PFSK-1 (cell line): ENCODE results near the gene NDFIP2.

ENCODE experiments used
- FOXP2 ChIP-seq: optimal IDR thresholded peaks from 2 replicates; pipeline ENCODE3; 2011; ENCODE audit warnings: borderline replicate concordance, control low read depth, inconsistent platforms; ENCODE audit not compliant: insufficient read depth; ENCODE audit errors: extremely low read length, extremely low read depth
- POLR2AphosphoS5 ChIP-seq: IDR thresholded peaks from 2 replicates; pipeline ENCODE4 v1.6.1; 2012; ENCODE audit warnings: low read depth, mild to moderate bottlenecking, control low read depth, low read length, moderate library complexity
- REST ChIP-seq, 2 experiments: IDR thresholded peaks; 2 replicates each; pipeline versions ENCODE4 v1.6.1 to v1.8.0; 2011 to 2012; ENCODE audit warnings: low read depth in 2 of 2, low read length in 2 of 2, control low read depth in 1 of 2, inconsistent platforms in 1 of 2, mild to moderate bottlenecking in 1 of 2, moderate library complexity in 1 of 2; ENCODE audit not compliant: insufficient read depth in 1 of 2
- SIN3A ChIP-seq: IDR thresholded peaks from 2 replicates; pipeline ENCODE4 v1.6.1; 2012; ENCODE audit warnings: mild to moderate bottlenecking, low read length, moderate library complexity, borderline replicate concordance; ENCODE audit not compliant: insufficient read depth
- TAF1 ChIP-seq: IDR thresholded peaks from 2 replicates; pipeline ENCODE4 v1.6.1; 2012; ENCODE audit warnings: low read length, control low read depth, borderline replicate concordance; ENCODE audit not compliant: insufficient read depth

The NDFIP2 gene

GRCh38 chr13:79538757-79539156, 57.8 kb downstream of the NDFIP2 start:
- TF ChIP-seq FOXP2 (no peak), POLR2AphosphoS5 (no peak), REST (IDR thresholded peaks at IDR 0.05; ENCODE audit: insufficient read depth in 1 of 2, low read depth in 2 of 2, low read length in 2 of 2) (no peak), SIN3A (no peak), TAF1 (no peak)

DNA sequence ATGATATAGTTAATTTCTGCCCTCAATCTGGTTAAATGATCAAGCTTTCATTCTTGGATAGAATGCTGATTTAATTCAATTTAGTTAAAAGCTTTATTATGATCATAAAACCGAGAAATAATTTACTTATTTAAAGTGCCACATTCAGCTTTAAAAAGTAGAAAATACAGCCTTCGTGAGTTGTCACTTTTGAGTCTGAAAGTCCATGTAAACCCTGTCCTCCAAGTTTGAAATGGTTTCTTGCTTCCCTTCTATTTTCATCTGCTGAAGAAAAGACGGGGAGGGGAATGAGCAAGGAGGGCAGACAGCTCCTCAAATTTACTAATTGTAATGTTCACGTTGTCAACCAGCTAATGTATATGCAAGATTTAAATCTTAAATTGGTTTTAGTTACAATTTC, 59.5 kb downstream of the NDFIP2 start:
- TF ChIP-seq POLR2AphosphoS5: no peak

DNA sequence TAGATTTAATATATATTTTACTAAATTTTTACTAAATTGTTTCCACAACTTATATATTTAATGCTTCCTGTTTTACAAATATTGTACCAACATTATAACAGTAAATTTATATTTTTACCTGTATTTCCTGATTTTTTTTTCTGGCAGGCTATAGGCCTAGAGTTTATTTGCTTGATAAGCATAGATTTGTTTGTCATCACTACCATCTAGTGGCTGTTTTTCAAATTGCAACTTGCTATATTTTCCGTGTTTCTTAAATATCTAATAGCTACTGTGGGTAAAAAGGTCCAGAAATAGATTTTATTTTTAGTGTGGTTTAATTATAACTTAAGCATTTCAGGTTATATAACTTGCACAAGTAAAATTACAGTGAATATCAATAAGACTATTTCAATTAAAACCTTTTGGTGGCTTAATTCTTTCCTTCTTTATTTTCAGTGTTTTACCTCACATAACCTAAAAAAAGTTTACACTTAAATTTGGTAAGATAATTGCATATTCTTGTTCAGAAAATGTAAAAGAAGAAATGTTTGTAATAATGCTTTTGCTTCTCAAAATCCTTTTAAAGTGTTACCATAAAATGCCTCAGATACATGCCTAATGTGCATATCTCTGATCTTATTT, 60.6 kb downstream of the NDFIP2 start:
- TF ChIP-seq FOXP2 (no peak), SIN3A (no peak), REST (IDR thresholded peaks at IDR 0.05; ENCODE audit: insufficient read depth in 1 of 2, low read depth in 2 of 2, low read length in 2 of 2) (no peak), TAF1 (no peak), POLR2AphosphoS5 (no peak)

DNA sequence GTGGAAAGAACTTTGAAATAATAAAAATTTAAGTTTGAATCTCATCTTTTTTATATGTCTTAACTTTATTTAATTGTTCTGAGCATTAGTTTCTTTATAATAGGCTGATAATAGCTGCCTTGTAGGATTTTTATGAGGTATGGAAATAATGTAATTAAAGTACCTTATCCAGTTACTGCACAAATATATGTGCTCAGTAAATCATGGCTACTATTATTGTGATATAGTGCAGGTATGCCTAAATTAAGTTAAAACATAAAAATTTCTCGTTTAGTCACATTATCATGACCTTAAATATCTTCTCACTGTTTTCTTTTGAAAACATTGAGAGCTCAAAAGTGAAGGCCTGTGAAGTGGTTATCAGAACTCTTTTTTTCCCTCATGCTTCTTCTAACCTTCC, 62.9 kb downstream of the NDFIP2 start:
- TF ChIP-seq POLR2AphosphoS5 (no peak), TAF1 (no peak), SIN3A (no peak), REST (IDR thresholded peaks at IDR 0.05; ENCODE audit: insufficient read depth in 1 of 2, low read depth in 2 of 2, low read length in 2 of 2) (no peak), FOXP2 (no peak)

GRCh38 chr13:79547211-79548195, 66.5 kb downstream of the NDFIP2 start:
- TF ChIP-seq REST (IDR thresholded peaks at IDR 0.05; ENCODE audit: insufficient read depth in 1 of 2, low read depth in 2 of 2, low read length in 2 of 2) (no peak), FOXP2 (no peak), TAF1 (no peak), SIN3A (no peak)
